ENCODE results near the gene CD300C.

DNA sequence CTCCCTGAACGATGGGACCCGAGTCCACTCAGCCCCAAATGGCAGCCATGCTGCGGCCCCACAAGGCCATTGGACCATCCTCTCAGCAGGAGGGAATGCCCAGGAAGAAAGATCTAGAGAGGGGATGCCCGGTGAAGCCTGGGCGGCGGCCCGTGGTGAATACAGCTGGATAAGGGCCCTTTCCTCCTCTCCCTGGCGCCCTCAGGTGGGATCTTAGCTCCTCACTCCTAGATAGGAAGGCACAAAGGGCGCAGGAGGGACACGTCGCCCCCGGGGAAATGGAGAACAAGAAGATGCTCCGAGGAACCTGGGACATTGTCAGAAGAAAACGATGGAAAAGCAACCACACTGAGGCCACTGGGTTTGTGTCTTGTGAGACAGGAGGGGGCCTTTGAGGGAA is 2.5 kb downstream of the CD300C start:
- TF ChIP-seq, protein P1, sequence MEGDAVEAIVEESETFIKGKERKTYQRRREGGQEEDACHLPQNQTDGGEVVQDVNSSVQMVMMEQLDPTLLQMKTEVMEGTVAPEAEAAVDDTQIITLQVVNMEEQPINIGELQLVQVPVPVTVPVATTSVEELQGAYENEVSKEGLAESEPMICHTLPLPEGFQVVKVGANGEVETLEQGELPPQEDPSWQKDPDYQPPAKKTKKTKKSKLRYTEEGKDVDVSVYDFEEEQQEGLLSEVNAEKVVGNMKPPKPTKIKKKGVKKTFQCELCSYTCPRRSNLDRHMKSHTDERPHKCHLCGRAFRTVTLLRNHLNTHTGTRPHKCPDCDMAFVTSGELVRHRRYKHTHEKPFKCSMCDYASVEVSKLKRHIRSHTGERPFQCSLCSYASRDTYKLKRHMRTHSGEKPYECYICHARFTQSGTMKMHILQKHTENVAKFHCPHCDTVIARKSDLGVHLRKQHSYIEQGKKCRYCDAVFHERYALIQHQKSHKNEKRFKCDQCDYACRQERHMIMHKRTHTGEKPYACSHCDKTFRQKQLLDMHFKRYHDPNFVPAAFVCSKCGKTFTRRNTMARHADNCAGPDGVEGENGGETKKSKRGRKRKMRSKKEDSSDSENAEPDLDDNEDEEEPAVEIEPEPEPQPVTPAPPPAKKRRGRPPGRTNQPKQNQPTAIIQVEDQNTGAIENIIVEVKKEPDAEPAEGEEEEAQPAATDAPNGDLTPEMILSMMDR (IDR thresholded peaks at IDR 0.05; ENCODE audit: low read depth, low read length) = no peak
- no peak for TF ChIP-seq EZH2phosphoT487 (IDR thresholded peaks at IDR 0.05; ENCODE audit: low read depth)

Data from OCI-LY3 (cell line).